ENCODE data around the gene ACTR8.

Gene ACTR8

GRCh38 chr3:53834429-53835095 lies 47.4 kb downstream of the ACTR8 start:
- H3K4me3 ChIP-seq (ENCODE audit: low read depth, low read length): no peak overlapping the region
- no peak for TF ChIP-seq CTCF (conservative IDR thresholded peaks at IDR 0.05; ENCODE audit: low read depth, low read length)
- DNase-seq (ENCODE audit: low read depth): no peak

GRCh38 chr3:53833700-53834099 lies 48.3 kb downstream of the ACTR8 start:
- no peak for TF ChIP-seq CTCF (conservative IDR thresholded peaks at IDR 0.05; ENCODE audit: low read depth, low read length)
- H3K4me3 ChIP-seq (ENCODE audit: low read depth, low read length): no peak overlapping the region
- no peak for DNase-seq (ENCODE audit: low read depth)

GRCh38 chr3:53833053-53833645 lies 48.8 kb downstream of the ACTR8 start:
- DNase-seq (ENCODE audit: low read depth): no peak
- H3K4me3 ChIP-seq (ENCODE audit: low read depth, low read length): no peak overlapping the region
- no peak for TF ChIP-seq CTCF (conservative IDR thresholded peaks at IDR 0.05; ENCODE audit: low read depth, low read length)

- DNase-seq (ENCODE audit: low read depth): no peak
- TF ChIP-seq CTCF (conservative IDR thresholded peaks at IDR 0.05; ENCODE audit: low read depth, low read length): no peak
- H3K4me3 ChIP-seq (ENCODE audit: low read depth, low read length): no peak overlapping the region
Measured at GRCh38 chr3:53830944-53831343, 51.0 kb downstream of the ACTR8 start.

GRCh38 chr3:53829605-53830004 lies 52.3 kb downstream of the ACTR8 start:
- no peak for DNase-seq (ENCODE audit: low read depth)
- TF ChIP-seq CTCF (conservative IDR thresholded peaks at IDR 0.05; ENCODE audit: low read depth, low read length): no peak
- no peak overlapping the region for H3K4me3 ChIP-seq (ENCODE audit: low read depth, low read length)

GRCh38 chr3:53828581-53828980 lies 53.4 kb downstream of the ACTR8 start:
- no peak for DNase-seq (ENCODE audit: low read depth)
- no peak for TF ChIP-seq CTCF (conservative IDR thresholded peaks at IDR 0.05; ENCODE audit: low read depth, low read length)
- no peak overlapping the region for H3K4me3 ChIP-seq (ENCODE audit: low read depth, low read length)

GRCh38 chr3:53826048-53826447 lies 55.9 kb downstream of the ACTR8 start:
- no peak for TF ChIP-seq CTCF (conservative IDR thresholded peaks at IDR 0.05; ENCODE audit: low read depth, low read length)
- H3K4me3 ChIP-seq (ENCODE audit: low read depth, low read length): no peak overlapping the region
- no peak for DNase-seq (ENCODE audit: low read depth)
